Stimulated activated CD4-positive, alpha-beta T cell treated with anti-CD3 and anti-CD28 coated beads, Interleukin-15, amount 100 ng/mL, for 48 hours (primary cell): ENCODE measurements around the gene FITM2.
"Not testable (repeated sequence)": the region's sequence is repeated elsewhere in the genome, so short reads cannot be mapped to it uniquely, and the experiment has no call there.

ENCODE experiments used
- DNase-seq, 2 donors: peaks; one replicate each; pipeline ENCODE4 v3.0.0-alpha.2; 2020; ENCODE audit warnings: low read depth in 2 of 2

The FITM2 gene, protein sequence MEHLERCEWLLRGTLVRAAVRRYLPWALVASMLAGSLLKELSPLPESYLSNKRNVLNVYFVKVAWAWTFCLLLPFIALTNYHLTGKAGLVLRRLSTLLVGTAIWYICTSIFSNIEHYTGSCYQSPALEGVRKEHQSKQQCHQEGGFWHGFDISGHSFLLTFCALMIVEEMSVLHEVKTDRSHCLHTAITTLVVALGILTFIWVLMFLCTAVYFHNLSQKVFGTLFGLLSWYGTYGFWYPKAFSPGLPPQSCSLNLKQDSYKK

DNA sequence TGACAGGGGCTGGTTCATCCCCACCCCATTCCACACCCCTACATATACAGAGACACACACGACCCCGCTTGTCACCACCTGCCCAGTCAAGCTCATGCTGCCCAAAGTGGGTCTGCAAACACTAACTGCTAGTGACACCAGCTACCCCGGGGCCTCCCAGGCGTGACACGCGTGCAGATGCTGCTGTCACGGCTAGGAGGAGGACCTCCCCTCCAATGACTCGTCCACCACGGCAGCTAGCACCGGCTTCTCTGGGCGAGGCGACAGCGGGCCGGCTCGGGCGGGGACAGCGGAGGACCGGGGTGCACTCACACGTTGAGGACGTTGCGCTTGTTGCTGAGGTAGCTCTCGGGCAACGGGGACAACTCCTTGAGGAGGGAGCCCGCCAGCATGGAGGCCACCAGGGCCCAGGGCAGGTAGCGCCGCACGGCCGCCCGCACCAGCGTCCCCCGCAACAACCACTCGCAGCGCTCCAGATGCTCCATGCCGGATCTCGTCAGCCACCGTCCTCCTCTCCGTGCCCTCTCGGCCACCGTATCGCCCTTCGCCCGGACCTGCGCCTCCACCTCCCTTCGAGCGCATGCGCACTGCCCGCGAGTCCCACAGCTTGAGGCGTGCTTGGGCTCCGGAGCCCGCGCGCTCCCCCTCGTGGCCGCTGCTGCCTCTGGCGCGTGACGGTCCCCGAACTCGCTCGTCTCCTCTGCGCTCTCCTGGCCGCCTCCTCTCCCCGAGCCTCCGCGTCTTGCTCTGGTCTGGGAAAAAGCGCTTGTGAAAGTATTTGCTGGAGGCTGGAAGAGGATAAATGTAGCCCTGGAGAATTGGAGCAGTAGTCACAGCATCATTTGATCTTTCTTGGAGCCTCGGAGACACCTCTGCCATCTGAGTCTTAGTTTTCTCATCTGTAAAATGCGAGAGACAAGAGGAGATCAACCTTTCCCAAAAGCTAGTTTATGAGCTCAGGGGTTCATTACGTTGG is at the start of gene FITM2:
FITM2 (minus strand) TSS at position 539 of the 976 bp plus-strand sequence; CDS start at position 485, 54 bp downstream.
- peak; percentile 98 for DNase-seq

DNA sequence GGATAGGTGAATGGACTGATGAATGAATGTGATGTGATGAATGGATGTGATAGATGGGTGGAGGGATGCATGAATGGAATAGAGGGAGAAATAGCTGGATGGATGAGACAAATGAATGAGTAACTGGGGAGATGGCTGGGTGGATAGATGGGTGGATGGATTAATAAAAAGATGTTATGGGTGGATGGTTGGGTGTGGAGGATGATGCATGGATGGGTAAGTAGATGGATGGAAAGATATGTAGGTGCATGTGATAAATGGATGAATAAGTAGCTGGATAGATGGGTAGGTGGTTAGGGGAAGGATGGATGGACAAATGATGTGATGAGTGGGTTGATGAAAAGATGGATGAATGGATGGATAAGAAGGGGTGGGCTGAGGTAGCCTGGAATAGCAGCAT is 49.2 kb upstream of the FITM2 start:
- DNase-seq = no peak

DNA sequence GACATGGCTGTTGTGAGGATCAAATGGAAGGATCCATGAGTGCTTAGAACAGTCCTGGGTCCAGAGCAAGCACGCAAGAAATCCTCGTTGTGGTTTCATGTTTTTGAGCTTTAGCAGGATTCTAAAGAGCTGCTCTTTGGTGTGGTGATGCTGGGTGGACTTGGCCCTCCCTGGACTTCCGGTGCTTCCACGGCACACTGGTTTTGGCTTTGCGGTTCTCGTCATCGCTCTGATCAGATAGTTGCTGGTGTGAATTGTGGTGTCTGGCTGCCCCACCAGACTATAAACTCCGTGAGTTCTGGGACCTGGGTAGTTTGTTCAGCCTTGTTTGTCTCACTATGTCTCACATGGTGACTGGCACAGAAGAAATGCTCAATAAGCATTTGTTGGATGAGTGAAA is 47.8 kb upstream of the FITM2 start:
- DNase-seq = no peak

DNA sequence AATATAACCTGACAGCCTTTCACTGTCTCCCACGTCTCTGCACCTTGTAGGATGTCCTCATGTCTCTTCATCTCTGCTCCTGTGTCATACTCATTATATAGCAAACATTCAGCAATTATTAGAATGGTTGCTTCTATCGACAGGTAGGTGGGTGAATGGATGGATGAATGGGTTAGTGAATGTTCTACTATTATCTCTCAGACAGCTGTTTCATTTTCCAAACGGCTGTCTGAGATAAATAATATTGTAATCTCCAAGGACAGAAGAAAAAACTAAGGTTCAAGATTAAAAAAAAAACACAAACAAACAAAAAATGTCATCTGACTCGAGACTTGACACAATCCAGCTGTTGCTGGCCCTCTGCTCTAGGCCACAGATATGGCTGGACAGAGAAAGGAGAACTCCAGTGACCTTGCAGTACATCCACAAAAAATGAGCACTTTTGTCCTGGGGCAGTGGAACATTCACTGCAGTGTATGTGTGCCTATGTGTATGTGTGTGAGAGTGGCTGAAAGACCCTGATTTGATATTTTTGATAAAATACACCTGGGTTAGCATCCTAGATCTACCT is 46.6 kb upstream of the FITM2 start:
- DNase-seq = no peak

DNA sequence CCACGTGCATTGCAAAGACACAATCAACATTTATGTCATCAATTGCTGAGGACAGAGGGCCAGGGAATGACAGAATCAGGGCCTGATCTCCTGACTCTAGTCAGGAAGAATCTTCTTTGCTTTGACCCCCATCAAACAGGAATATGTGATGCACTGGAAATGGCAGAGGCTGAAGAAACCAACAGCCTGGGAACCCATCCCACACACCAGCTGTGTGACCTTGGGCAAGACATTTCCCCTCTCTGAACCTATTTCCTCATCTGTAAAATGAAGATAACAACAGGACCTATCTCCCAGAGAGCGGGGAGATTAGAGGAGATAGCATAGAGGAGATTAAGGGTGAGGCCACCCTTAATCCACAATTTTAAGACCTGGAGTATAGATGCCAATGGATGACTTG is 46.0 kb upstream of the FITM2 start:
- DNase-seq = no peak

DNA sequence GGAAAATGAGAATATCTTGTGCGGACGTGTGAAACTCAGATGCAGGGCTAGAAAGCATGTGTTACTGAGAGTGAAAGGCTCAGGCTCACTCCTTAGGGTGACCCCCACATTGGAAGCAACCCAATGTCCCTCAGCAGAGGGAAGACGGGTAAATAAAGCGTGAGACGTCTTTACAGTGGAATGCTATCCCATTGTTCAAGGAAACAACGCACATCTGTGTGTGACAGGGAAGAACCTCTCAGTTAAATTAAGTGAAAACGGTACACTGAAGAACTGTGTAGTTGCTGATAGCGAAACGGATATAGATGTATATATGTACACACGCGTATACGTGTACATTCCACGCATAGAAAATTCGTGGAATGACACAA is 45.3 kb upstream of the FITM2 start:
- DNase-seq = no peak

DNA sequence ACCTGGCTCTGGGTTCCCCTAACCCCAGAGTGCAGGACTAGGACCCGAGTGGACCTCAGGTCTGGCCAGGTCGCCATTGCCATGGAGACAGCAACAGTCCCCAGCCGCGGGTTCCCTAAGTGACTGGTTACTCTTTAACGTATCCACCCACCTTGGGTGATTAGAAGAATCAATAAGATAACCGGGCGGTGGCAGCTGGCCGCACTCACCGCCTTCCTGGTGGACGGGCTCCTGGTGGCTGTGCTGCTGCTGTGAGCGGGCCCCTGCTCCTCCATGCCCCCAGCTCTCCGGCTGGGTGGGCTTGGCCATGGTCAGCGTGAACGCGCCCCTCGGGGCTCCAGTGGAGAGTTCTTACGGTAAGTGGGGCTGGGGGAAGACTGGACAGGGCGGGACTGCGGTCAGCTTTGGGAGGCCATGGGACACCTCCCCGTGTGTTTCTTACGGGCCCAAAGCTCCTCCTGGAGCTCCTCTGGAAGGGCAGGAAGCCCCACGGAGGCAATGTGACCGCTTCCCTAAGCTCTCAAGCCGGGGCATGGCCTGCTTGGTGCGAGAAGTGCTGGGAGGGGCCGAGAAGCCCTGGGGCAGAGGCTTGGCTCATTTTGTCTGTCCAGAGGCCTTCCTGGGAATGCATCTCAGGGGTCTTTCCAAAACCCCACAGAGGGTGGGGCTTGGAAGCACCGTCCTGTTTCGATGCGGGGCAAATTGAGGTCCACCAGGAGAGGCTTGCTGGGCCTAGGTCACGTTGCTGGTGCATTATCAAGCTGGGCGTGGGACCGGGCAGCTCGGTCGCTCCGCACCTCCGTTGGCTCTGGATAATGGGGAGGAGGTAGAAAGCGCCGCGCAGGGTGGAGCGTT is 44.7 kb upstream of the FITM2 start, which contains the start of gene HNF4A:
HNF4A (plus strand) TSS at position 202 of the 855 bp plus-strand sequence; CDS start at position 308, 106 bp downstream.
- DNase-seq = no peak

DNA sequence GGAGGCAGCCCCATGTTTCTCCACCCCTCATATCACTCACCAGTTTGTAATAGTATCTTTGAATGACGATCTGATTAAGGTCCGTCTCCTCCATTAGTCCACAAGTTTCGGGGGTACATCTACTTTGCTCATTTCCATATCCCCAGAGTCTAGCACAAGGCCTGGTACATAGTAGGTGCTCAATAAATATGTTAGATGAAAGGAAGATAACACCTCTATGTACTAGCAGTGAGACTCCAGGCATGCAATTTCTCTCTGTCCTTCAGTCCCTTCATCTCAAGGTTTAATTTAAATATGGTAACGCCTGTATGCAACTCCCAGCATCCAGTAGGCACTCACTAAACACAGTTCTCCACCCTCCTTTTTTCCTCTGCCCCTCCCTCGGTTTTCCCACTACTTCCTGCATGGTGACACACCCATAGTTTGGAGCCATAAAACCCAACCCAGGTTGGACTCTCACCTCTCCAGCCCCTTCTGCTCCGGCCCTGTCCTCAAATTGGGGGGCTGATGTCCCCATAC is 44.0 kb upstream of the FITM2 start:
- DNase-seq = no peak

DNA sequence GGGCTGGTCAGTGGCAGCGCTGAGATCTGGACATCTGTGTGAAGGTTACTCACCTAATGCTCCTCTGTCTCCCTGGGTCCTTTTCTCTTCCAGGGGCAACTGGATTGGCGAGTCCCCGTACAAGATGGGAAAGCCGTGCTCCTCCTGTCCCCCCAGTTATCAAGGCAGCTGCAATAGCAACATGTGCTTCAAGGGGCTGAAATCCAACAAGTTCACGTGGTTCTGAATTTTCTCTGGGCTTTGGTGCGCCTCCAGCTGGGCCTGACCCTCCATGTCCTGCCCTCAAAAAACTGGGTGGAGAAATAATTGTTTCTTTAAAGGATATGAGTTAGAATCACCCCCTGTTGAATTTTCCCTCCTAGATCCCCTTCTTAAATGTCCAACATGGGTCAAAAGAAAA is 39.6 kb upstream of the FITM2 start:
- no peak for DNase-seq

DNA sequence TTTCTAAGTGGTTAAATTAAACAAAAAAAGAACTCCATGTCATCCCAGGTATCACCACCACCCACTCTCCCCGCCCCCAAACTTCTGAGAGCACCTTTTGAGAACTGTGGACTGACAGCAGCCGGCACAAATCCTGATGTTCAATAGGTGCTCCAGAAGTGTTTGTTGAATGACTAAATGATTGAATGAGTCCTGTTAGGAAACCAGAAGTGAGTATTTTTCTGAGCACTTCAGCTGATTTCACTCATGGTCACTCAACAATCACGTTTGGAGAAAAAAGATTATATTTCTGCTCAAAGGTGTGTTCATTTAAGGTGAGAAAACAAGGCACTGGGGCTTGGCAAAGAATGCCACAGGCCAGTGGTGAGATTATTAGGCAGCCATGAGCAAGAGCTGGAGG is 38.3 kb upstream of the FITM2 start:
- no peak for DNase-seq

DNA sequence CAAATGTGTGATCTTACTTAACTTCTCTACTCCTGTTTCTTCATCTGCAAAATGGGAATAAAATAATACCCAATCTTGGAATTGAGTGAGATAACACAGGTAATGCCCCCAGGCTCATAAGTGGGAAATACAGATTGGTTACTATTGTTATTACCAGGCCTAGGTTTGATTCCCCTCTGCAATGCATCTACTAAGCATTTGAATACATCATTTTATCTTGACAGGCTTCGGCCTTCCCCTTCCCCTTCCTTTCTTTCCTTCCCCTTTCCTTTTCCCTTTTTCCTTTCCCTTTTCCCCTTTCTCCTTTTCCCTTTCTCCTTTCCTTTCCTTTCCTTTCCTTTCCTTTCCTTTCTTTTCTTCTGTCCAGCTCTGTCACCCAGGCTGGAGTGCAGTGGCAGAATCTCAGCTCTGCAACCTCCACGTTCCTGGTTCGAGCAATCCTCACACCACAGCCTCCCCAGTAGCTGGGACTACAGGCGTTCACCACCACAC is 37.2 kb upstream of the FITM2 start:
- no peak for DNase-seq

DNA sequence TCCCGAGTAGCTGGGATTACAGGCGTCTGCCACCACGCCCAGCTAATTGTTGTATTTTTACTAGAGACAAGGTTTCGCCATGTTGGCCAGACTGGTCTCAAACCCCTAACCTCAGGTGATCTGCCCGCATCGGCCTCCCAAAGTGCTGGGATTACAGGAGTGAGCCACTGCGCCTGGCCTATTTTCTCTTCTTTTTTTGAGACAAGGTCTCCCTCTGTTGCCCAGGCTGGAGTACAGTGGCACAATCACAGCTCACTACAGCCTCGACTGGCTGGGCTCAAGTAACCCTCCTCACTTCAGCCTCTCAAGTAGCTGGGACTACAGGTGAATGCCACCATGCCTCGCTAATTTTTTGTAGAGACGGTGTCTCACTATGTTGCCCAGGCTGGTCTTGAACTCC is 34.9 kb upstream of the FITM2 start:
- DNase-seq = not testable (repeated sequence)

DNA sequence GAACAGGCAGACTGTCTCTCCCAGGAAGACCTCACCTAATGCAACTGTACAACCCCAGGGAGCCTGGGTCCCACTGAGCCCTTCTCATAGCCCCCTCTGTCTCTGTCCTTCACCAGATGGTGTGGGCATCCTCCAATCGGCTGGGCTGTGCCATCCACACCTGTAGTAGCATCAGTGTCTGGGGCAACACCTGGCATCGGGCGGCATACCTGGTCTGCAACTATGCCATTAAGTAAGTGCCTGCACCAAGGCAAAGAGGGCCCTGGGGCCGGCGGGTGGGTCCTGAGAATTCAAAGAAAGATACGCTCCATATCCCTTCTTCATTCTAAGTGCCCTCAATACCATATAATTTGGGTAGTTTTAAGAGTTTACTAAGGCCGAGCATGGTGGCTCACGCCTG is 34.1 kb upstream of the FITM2 start:
- DNase-seq = no peak

DNA sequence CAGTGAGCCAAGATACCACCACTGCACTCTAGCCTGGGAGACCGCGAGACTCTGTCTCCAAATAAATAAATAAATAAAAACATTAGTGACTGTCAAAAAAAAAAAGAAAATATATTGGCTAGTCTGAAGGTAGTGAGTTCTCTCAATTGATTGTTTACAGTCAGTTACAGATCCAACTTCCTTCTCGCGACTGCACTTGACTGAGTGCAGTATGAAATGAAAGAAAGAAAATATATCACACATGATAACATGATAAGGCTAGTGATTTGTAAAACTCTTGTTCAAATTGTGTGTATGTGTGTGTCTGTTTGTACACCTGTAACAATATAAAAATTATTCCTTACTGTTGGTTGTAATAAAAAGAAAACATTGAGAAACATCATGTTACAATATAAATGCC is 33.7 kb upstream of the FITM2 start:
- DNase-seq = no peak

DNA sequence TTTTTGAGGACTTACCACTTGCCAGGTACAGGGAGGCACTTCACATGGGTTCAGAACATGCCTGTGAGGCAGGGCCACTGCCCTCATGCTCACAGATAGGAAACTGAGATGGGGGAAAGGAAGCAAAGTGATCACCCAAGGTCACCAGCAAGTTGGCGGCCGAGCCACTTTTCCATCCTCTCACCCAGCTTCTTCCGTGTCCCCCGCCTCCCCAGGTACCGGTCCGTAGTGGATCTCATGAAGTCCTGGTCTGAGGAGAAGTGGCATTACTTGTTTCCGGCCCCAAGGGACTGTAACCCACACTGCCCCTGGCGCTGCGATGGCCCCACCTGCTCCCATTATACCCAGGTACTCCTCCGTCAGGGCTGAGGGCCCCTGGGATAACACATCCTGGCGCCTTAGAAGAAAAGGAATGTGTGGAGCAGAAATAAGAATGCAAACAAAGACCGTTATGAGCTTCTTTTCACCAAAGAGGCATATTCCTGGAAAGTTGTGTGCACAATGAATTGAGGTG is 32.2 kb upstream of the FITM2 start:
- no peak for DNase-seq

DNA sequence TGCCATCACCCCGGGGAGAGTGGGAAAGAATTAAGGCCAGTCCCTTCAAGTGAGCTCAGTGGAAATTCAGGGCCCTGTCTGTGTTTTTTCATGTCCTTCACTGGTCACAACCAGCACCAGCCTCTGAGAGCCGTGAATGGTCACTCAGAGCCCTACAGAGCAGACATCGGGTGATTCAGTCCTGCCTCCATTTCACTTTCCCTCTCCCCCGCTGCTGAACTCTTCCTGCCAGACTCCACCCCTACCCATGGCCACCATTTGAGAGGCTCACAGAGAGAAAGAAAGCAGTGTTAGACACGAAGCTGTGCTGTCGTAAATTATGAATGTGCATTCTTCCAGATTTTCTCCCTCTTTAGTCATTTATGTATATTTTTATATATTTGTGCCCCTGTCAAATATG is 31.2 kb upstream of the FITM2 start:
- DNase-seq = no peak

DNA sequence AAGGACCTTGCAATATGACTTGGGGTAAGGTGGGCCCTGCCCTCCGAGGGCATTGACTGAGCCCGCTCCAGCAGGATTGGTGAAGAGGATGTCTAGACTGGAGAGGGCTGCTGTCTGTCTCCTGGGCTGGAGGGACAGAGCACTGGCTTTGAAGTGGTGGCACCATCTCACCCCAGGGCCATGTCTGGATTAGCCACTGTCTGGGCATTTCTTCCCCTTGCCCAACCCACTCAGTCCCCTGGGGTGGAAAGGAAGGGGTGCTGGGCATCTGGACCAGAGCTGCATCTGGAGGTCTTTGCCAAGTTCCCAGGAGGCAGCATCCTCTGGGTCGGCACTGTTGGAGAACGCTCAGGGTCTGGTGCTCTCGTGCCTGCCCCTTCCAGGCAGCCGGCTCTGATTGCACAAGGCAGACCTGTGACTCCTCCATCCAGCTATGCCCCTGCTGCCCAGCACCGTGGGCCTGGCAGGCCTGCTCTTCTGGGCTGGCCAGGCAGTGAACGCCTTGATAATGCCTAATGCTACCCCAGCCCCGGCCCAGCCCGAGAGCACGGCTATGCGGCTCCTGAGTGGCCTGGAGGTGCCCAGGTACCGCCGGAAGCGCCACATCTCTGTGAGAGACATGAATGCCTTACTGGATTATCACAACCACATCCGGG is 25.9 kb upstream of the FITM2 start, which contains the start of gene R3HDML:
R3HDML (plus strand) TSS at position 319 of the 656 bp plus-strand sequence; CDS start at position 434, 115 bp downstream.
- DNase-seq = no peak

DNA sequence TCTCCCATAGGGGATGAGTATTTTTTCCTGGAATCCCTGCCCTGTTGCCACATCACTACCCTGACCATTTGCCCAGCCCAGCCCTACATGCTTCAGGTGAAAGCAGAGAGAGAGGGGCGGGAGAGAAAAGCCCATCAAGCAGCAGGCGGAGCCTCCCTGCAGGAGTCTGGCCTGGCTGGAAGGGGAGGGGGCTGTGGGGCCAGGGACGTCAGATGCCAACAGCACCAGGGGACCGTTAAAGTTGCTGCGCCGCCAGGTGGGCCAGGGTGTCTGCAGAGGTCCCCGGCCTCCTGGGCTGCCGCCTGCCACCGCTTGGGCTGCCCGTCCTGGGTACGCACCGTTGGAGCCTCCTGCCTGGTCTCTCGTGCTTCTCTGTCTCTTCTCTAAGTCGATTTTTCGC is 25.1 kb upstream of the FITM2 start:
- DNase-seq = no peak

DNA sequence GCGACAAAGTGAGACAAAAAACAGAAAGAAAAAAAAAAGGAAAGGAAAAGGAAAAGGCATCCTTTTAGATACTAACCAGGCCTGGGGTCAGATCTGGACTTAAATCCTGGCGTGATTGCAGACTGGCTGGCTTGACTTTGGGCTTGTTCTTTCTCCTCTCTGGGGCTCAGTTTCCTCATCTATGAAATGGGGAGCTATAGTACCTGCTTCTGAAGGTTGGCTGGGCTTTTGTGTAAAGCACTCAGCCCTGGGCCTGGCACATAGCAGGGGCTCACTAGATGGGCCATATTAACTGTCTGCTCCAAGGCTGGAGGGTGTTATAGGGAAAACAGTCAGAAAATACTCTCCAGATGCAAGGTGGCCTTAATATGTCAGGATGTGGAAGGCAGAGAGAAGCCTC is 24.7 kb upstream of the FITM2 start:
- DNase-seq = no peak

DNA sequence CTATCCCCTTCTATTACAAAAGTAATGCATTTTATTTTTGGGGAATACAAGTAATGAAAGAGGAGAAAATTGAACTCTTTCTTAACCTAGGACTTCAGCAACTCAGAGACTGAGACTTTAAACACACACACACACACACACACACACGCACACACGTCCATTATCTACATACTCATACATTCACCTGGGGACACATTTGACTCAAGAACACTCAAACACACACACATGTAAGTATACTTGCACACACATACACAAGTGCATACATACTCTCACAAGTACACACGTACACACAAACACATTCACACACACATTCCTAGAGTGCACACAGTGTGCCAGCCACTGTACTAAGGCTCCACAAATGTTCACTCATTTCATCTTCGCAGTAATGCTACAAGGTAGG is 23.7 kb upstream of the FITM2 start:
- no peak for DNase-seq
